Type B pancreatic cell (in vitro differentiated cells): ENCODE results near the gene APBA1. TPM values are rescaled to one million over a fixed set of nuclear protein-coding genes. Genes with fewer than 3 reads are reported as not detected.

ENCODE experiments used
- DNase-seq: peaks from one replicate; pipeline ENCODE4 v3.0.0; 2021; ENCODE audit warnings: mixed read lengths; ENCODE audit not compliant: unreplicated experiment; ENCODE audit errors: extremely low spot score
- H3K27ac Mint-ChIP-seq: 2 replicates; pipeline ENCODE4 v1.8.0; 2021; ENCODE audit warnings: mild to moderate bottlenecking, mixed read lengths
- H3K27me3 Mint-ChIP-seq: 2 replicates; pipeline ENCODE4 v1.8.0; 2021; ENCODE audit warnings: mixed read lengths
- H3K36me3 Mint-ChIP-seq: 2 replicates; pipeline ENCODE4 v1.8.0; 2021; ENCODE audit warnings: mixed read lengths
- H3K4me1 Mint-ChIP-seq: one replicate; pipeline ENCODE4 v1.8.0; 2021; ENCODE audit warnings: mixed read lengths; ENCODE audit not compliant: unreplicated experiment
- H3K4me3 Mint-ChIP-seq: 2 replicates; pipeline ENCODE4 v1.8.0; 2021; ENCODE audit warnings: mild to moderate bottlenecking, mixed read lengths
- H3K9me3 Mint-ChIP-seq: 2 replicates; pipeline ENCODE4 v1.8.0; 2021; ENCODE audit warnings: mixed read lengths
- CTCF ChIP-seq: fragments of 200-600 bp; sonication (generic); conservative IDR thresholded peaks from 2 replicates; pipeline ENCODE4 v1.5.0; 2021; ENCODE audit warnings: antibody characterized with exemption, mild to moderate bottlenecking
- total RNA-seq: library from RNA; stranded (reverse); gene quantifications from 2 replicates; pipeline ENCODE4 v1.2.1, GENCODE V29; 2021; ENCODE audit warnings: low replicate concordance

APBA1 gene
- total RNA-seq, 1 donor from 2014 or later: 6.3 TPM

DNA sequence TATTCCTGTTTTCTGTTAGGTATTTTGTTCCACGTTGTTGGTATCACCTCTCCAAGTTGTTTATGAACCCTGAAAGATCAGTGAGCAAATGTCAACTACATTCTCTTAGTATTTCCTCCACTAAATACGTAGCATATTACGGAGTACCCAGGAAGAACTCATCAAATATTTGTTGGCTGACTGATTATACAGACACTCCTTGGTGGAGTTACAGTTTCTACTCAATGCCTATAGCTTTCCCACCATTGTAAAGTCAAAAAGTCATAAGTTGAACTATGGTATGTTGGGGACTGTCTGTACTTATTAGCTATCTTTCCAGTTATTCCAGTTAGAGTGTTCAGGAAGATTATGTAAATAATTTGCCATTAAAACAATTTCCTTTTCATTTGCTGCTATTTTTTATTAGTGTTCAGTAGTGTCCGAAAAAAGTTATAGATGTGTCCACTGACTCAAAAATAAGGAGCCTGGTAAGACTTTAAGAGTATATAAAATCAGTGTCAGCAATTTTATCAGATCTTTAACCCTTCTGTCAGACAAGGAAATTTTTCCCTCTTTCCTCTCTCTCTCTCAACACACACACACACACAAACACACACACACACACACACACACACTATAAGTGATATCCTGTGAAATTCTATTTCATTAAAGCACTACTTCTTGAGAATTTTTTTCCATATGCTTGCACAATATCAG lies 6.8 kb upstream of the APBA1 start:
- Mint-ChIP-seq H3K9me3 (no peaks in the 10 kb centered on the region), H3K36me3 (no peaks in the 10 kb centered on the region), H3K27me3 (no peaks in the 10 kb centered on the region), H3K4me3 (no peak overlapping the region), H3K4me1 (peaks cover 6% of the 10 kb centered on the region), H3K27ac (peak overlapping the region; percentile 68)
- DNase-seq: no peak
- no peak for TF ChIP-seq CTCF

DNA sequence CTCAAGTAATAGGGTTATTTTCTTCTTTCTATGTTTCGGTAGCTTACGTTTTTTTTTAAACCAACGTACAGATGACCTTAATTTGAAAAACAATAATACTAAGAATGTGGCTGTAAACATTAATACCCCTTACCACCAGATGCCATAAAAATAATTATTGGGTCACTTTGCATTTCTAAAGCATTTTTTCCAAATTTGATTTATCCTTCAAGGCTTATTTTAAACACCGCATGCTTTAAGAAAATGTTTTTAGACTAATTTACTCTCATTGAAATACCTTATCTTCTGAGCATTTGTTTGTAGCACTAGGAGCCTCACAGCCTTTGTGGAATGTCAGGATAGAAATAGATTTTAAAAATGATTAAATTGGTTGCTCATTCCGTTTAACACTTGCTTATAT lies 5.8 kb upstream of the APBA1 start:
- no peak for TF ChIP-seq CTCF
- Mint-ChIP-seq H3K9me3 (no peaks in the 10 kb centered on the region), H3K27me3 (no peaks in the 10 kb centered on the region), H3K27ac (no peak overlapping the region), H3K4me3 (no peak overlapping the region), H3K36me3 (no peaks in the 10 kb centered on the region), H3K4me1 (peaks cover 7% of the 10 kb centered on the region)
- DNase-seq: no peak

GRCh38 chr9:69675563-69675962 lies 3.4 kb upstream of the APBA1 start:
- Mint-ChIP-seq H3K36me3 (no peaks in the 10 kb centered on the region), H3K27ac (peak overlapping the region; percentile 89), H3K27me3 (no peaks in the 10 kb centered on the region), H3K4me1 (peaks cover 14% of the 10 kb centered on the region), H3K9me3 (no peaks in the 10 kb centered on the region), H3K4me3 (no peak overlapping the region)
- TF ChIP-seq CTCF: no peak
- no peak for DNase-seq

DNA sequence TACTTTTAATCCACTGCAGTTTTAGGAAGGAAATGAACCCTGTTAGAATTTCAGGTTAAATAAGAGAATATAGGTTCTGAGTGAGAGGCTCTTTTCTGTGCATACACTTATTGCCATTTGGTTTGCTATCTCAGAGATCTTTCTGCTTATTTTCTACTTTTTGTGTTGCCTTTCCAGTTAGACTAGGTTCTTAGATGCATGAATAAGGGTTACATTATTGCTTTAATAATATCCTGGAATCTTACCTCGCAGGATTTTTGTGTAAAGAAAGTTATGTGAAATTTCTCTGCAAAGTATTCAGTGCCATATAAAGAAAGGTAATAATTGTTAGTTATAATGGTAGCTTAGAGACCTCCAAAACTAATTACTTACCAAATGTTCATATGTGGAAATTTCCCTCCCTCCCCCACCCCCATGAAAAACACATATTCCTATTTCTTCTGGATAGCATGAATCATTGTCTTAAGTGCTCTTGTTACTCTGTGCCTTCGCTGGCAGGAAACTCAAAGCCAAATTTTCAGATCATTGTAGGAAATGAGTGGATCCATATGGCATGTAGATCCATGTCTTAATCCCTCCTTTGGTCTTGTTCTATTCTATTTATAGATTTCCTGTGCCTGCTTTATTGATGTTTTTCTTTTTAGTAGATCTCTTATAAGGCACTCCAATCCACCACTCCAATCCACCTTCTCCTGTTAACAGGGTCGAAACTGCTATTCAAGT lies 2.7 kb upstream of the APBA1 start:
- H3K4me1 Mint-ChIP-seq: peaks cover 14% of the 10 kb centered on the region
- no peaks in the 10 kb centered on the region for H3K27me3 Mint-ChIP-seq
- H3K27ac Mint-ChIP-seq: peak overlapping the region; percentile 89
- TF ChIP-seq CTCF: no peak
- peak overlapping the region; percentile 80 for H3K4me3 Mint-ChIP-seq
- H3K36me3 Mint-ChIP-seq: no peaks in the 10 kb centered on the region
- no peaks in the 10 kb centered on the region for H3K9me3 Mint-ChIP-seq
- DNase-seq: no peak

GRCh38 chr9:69674112-69674685 lies 2.0 kb upstream of the APBA1 start:
- no peak for DNase-seq
- H3K4me3 Mint-ChIP-seq: peak overlapping the region; percentile 80
- no peaks in the 10 kb centered on the region for H3K27me3 Mint-ChIP-seq
- H3K27ac Mint-ChIP-seq: peak overlapping the region; percentile 89
- H3K9me3 Mint-ChIP-seq: no peaks in the 10 kb centered on the region
- H3K36me3 Mint-ChIP-seq: no peaks in the 10 kb centered on the region
- H3K4me1 Mint-ChIP-seq: peaks cover 14% of the 10 kb centered on the region
- no peak for TF ChIP-seq CTCF
